ENCODE data around the gene SULT1C2. TPM values are rescaled to one million over a fixed set of nuclear protein-coding genes. Genes with fewer than 3 reads are reported as not detected.

SULT1C2 gene
- total RNA-seq, 1 donor from 2014 or later, result not detected

- no peak overlapping the region for H3K4me3 Mint-ChIP-seq (ENCODE audit: unreplicated experiment)
Observed at GRCh38 chr2:108244667-108245414, 43.9 kb upstream of the SULT1C2 start.

GRCh38 chr2:108253106-108253505 is 35.6 kb upstream of the SULT1C2 start:
- Mint-ChIP-seq H3K9me3 (ENCODE audit: unreplicated experiment) (no peaks in the 10 kb centered on the region), H3K4me3 (ENCODE audit: unreplicated experiment) (no peak overlapping the region), H3K36me3 (ENCODE audit: unreplicated experiment) (no peaks in the 10 kb centered on the region), H3K27me3 (ENCODE audit: unreplicated experiment) (no peaks in the 10 kb centered on the region), H3K4me1 (ENCODE audit: low read depth, unreplicated experiment) (no peaks in the 10 kb centered on the region), H3K27ac (ENCODE audit: unreplicated experiment) (no peak overlapping the region)
- TF ChIP-seq CTCF (IDR thresholded peaks at IDR 0.05; ENCODE audit: partially characterized antibody, unreplicated experiment), result no peak
- no peak for DNase-seq

More at GRCh38 chr2:108244667-108245414, 43.9 kb upstream of the SULT1C2 start:
- Mint-ChIP-seq H3K27ac (ENCODE audit: unreplicated experiment) (no peak overlapping the region), H3K27me3 (ENCODE audit: unreplicated experiment) (no peaks in the 10 kb centered on the region), H3K9me3 (ENCODE audit: unreplicated experiment) (peaks cover 4% of the 10 kb centered on the region), H3K36me3 (ENCODE audit: unreplicated experiment) (no peaks in the 10 kb centered on the region), H3K4me1 (ENCODE audit: low read depth, unreplicated experiment) (no peaks in the 10 kb centered on the region)
- no peak for DNase-seq
- no peak for TF ChIP-seq CTCF (IDR thresholded peaks at IDR 0.05; ENCODE audit: partially characterized antibody, unreplicated experiment)

GRCh38 chr2:108257757-108258331 is 30.9 kb upstream of the SULT1C2 start:
- Mint-ChIP-seq H3K36me3 (ENCODE audit: unreplicated experiment) (no peaks in the 10 kb centered on the region), H3K4me3 (ENCODE audit: unreplicated experiment) (no peak overlapping the region), H3K27ac (ENCODE audit: unreplicated experiment) (no peak overlapping the region), H3K27me3 (ENCODE audit: unreplicated experiment) (no peaks in the 10 kb centered on the region), H3K4me1 (ENCODE audit: low read depth, unreplicated experiment) (no peaks in the 10 kb centered on the region), H3K9me3 (ENCODE audit: unreplicated experiment) (peaks cover 2% of the 10 kb centered on the region)
- no peak for TF ChIP-seq CTCF (IDR thresholded peaks at IDR 0.05; ENCODE audit: partially characterized antibody, unreplicated experiment)
- no peak for DNase-seq

GRCh38 chr2:108260773-108261172 is 27.9 kb upstream of the SULT1C2 start:
- H3K4me1 Mint-ChIP-seq (ENCODE audit: low read depth, unreplicated experiment), result no peaks in the 10 kb centered on the region
- no peak overlapping the region for H3K27ac Mint-ChIP-seq (ENCODE audit: unreplicated experiment)
- H3K9me3 Mint-ChIP-seq (ENCODE audit: unreplicated experiment), result peaks cover 2% of the 10 kb centered on the region
- no peak for DNase-seq
- no peak overlapping the region for H3K4me3 Mint-ChIP-seq (ENCODE audit: unreplicated experiment)
- no peaks in the 10 kb centered on the region for H3K27me3 Mint-ChIP-seq (ENCODE audit: unreplicated experiment)
- H3K36me3 Mint-ChIP-seq (ENCODE audit: unreplicated experiment), result no peaks in the 10 kb centered on the region
- no peak for TF ChIP-seq CTCF (IDR thresholded peaks at IDR 0.05; ENCODE audit: partially characterized antibody, unreplicated experiment)

- H3K4me3 Mint-ChIP-seq (ENCODE audit: unreplicated experiment), result no peak overlapping the region
Observed at GRCh38 chr2:108262036-108262435, 26.7 kb upstream of the SULT1C2 start.

More at GRCh38 chr2:108262036-108262435, 26.7 kb upstream of the SULT1C2 start:
- Mint-ChIP-seq H3K36me3 (ENCODE audit: unreplicated experiment) (no peaks in the 10 kb centered on the region), H3K9me3 (ENCODE audit: unreplicated experiment) (peaks cover 2% of the 10 kb centered on the region), H3K27me3 (ENCODE audit: unreplicated experiment) (no peaks in the 10 kb centered on the region), H3K4me1 (ENCODE audit: low read depth, unreplicated experiment) (no peaks in the 10 kb centered on the region), H3K27ac (ENCODE audit: unreplicated experiment) (no peak overlapping the region)
- DNase-seq, result no peak
- TF ChIP-seq CTCF (IDR thresholded peaks at IDR 0.05; ENCODE audit: partially characterized antibody, unreplicated experiment), result no peak

Measured in glutamatergic neuron (in vitro differentiated cells).